ENCODE results near the gene COPG2. TPM values are rescaled to one million over a fixed set of nuclear protein-coding genes. Genes with fewer than 3 reads are reported as not detected.

COPG2 gene
- total RNA-seq, 1 experiment from 2014 or later, result 25.5 TPM

GRCh38 chr7:130500463-130500862 is 168.1 kb downstream of the COPG2 start:
- CTCF ChIA-PET, result no interaction called here
- H2AFZ ChIP-seq, result no peak overlapping the region
- no peaks in the 10 kb centered on the region for H3K9me3 ChIP-seq (ENCODE audit: insufficient read depth, low read depth)
- H3K9me2 ChIP-seq (ENCODE audit: insufficient read depth), result no peaks in the 10 kb centered on the region
- H3K4me2 ChIP-seq, result no peak overlapping the region
- POLR2A ChIA-PET (ENCODE audit: unreplicated experiment), result no interaction called here
- DNase-seq, result no peak
- H4K20me1 ChIP-seq (ENCODE audit: insufficient read depth), result no peaks in the 10 kb centered on the region
- no peaks in the 10 kb centered on the region for H3F3A ChIP-seq (ENCODE audit: insufficient read depth, low read depth)
- no peak for TF ChIP-seq CTCF (conservative IDR thresholded peaks at IDR 0.05)
- TF ChIP-seq EZH2 (IDR thresholded peaks at IDR 0.05; ENCODE audit: low read depth), result no peak
- intact Hi-C loops (cut with micrococcal nuclease; ENCODE audit: unreplicated experiment), result no loop called here
- H3K27ac ChIP-seq, result no peak overlapping the region
- no peaks in the 10 kb centered on the region for H3K79me2 ChIP-seq (ENCODE audit: low read depth)
- no peaks in the 10 kb centered on the region for H3K4me1 ChIP-seq (replicated peaks; ENCODE audit: insufficient read depth)
- no peaks in the 10 kb centered on the region for H3K27me3 ChIP-seq (ENCODE audit: insufficient read depth, low read depth)
- H3K36me3 ChIP-seq (ENCODE audit: low read depth), result peaks cover 39% of the 10 kb centered on the region
- H3K4me3 ChIP-seq, result no peak overlapping the region
- no TSS peak for BruUV-seq (replicated peaks)

- no peaks in the 10 kb centered on the region for H3K9me3 ChIP-seq (ENCODE audit: insufficient read depth, low read depth)
- H3K4me2 ChIP-seq, result no peak overlapping the region
- H3K36me3 ChIP-seq (ENCODE audit: low read depth), result peaks cover 9% of the 10 kb centered on the region; the same call in 1 of the 2 replicates
- no peaks in the 10 kb centered on the region for H3K4me1 ChIP-seq (replicated peaks; ENCODE audit: insufficient read depth)
- POLR2A ChIA-PET (ENCODE audit: unreplicated experiment), result interaction anchor here (0.6 kb wide), 1 partner anchor 10 kb away, joined by 4 read pairs; no protein-coding TSS in a partner anchor
- H3K9me2 ChIP-seq (ENCODE audit: insufficient read depth), result no peaks in the 10 kb centered on the region
- DNase-seq, result no peak
- peaks cover 25% of the 10 kb centered on the region for H3K79me2 ChIP-seq (ENCODE audit: low read depth)
- CTCF ChIA-PET, result no interaction called here
- H4K20me1 ChIP-seq (ENCODE audit: insufficient read depth), result no peaks in the 10 kb centered on the region
- TF ChIP-seq CTCF (conservative IDR thresholded peaks at IDR 0.05) (no peak), EZH2 (IDR thresholded peaks at IDR 0.05; ENCODE audit: low read depth) (no peak)
- H3K27ac ChIP-seq, result no peak overlapping the region
- no peaks in the 10 kb centered on the region for H3K27me3 ChIP-seq (ENCODE audit: insufficient read depth, low read depth)
- no peaks in the 10 kb centered on the region for H3F3A ChIP-seq (ENCODE audit: insufficient read depth, low read depth)
- intact Hi-C loops (cut with micrococcal nuclease; ENCODE audit: unreplicated experiment), result no loop called here
- no TSS peak for BruUV-seq (replicated peaks)
- H2AFZ ChIP-seq, result no peak overlapping the region
- H3K4me3 ChIP-seq, result no peak overlapping the region
Measured at GRCh38 chr7:130494431-130494858, 174.1 kb downstream of the COPG2 start.

GRCh38 chr7:130493275-130493873 is 175.2 kb downstream of the COPG2 start:
- TF ChIP-seq EZH2 (IDR thresholded peaks at IDR 0.05; ENCODE audit: low read depth) (no peak), CTCF (conservative IDR thresholded peaks at IDR 0.05) (no peak)
- H3K9me3 ChIP-seq (ENCODE audit: insufficient read depth, low read depth), result no peaks in the 10 kb centered on the region
- ChIA-PET POLR2A (ENCODE audit: unreplicated experiment) (no interaction called here), CTCF (no interaction called here)
- no peak overlapping the region for H2AFZ ChIP-seq
- no peak overlapping the region for H3K4me3 ChIP-seq
- H3K27me3 ChIP-seq (ENCODE audit: insufficient read depth, low read depth), result no peaks in the 10 kb centered on the region
- 0 out of 2 replicates have a peak, but pooled peaks cover 9% of the 10 kb centered on the region for H3K36me3 ChIP-seq (ENCODE audit: low read depth)
- BruUV-seq (replicated peaks), result no TSS peak
- no peak overlapping the region for H3K4me2 ChIP-seq
- no peak for DNase-seq
- no peaks in the 10 kb centered on the region for H3K4me1 ChIP-seq (replicated peaks; ENCODE audit: insufficient read depth)
- H3K79me2 ChIP-seq (ENCODE audit: low read depth), result peaks cover 26% of the 10 kb centered on the region
- H3F3A ChIP-seq (ENCODE audit: insufficient read depth, low read depth), result no peaks in the 10 kb centered on the region; the same call in 1 of the 2 replicates
- intact Hi-C loops (cut with micrococcal nuclease; ENCODE audit: unreplicated experiment), result no loop called here
- no peaks in the 10 kb centered on the region for H3K9me2 ChIP-seq (ENCODE audit: insufficient read depth)
- no peaks in the 10 kb centered on the region for H4K20me1 ChIP-seq (ENCODE audit: insufficient read depth)
- H3K27ac ChIP-seq, result no peak overlapping the region

Measured in PC-9 (cell line).